DLD1 (cell line): Measurements from ENCODE around the gene FAM107B.

Source experiments
- in situ Hi-C: cut with HindIII; loops from 2 replicates; pipeline ENCODE4 v1.10.0; 2017; ENCODE audit warnings: low sequenced_read_pairs

Gene FAM107B

DNA sequence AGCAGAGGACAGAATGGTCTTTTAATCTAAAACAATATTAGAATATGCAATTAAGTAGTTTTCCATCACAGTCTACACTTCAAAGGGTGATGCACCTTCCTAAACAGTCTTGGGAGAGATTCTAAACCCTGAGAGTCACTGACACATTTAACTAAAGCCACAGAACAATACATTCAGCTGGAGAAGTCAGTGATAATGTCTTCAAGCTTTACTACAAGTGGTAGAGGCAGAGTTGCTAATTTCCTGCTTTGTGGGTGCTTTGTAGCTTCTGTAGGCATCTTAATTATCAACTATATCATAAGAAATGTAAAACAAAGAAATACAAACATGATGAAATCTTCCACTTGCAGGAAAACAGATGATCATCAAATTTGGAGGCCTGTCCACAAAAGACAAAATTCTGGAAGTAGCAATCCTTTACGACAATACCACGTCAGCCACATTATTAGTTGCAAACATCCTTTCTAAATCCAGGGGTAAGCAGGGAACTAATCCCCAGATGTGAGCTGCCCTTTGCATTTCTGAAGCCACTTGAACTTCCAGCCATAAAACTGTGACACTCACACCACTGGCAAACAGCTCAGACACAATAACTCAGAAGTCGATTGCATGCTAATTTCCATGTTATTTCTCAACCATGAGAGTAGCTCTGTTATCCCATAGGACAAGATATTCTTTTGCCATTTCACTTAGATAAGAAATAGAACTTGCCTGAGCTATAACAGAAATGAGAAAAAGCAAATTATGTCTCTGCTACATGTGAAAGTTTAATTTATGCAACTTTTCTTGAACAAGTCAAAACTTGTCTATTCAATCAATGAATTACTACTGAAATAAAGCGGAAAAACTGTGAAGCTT lies 212.2 kb downstream of the FAM107B start:
- in situ Hi-C loops: no loop called here

DNA sequence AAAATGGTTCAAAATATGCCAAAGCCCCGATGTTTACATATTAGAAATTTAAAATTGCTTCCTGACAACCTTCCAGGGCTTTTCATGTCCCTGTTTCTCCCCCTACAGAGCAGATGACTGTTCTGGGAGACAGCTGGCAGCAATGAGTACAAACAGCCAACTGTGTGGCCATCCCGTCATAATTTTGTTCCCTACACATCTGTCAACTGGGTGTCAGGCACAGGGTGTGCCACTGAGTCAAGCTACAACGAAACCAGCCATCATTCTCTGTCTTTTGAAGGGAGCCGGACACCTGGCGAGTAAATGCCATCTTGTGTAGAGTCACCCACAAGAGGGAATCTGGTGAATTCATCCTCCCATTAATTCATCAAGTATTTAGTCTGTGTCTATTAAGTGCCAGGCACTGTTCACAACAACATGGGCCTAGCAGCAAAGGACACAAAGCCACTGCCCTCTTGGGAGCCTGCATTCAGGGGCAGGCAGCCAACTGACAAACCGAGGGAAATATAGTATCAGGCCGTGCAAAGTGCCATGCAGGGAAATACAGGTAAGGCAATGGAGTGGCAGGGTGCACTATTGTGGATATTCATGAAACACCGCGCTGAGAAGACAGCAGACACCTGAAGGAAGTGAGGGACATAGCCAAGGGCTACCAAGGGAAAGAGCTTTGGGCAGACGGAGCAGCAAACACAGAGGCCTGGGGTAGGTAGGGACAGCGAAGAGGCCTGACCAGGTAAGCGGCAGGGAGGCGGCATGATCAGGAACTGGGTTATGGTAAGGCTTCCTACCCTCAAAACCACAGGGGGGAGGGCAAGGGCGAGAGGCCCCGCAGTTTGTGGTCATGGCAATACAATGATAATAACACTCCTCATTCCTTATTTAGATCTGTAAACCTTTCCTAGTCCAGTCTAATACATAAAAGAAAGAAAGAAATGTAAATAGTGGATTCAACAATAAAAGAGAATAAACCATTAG lies 213.6 kb downstream of the FAM107B start:
- in situ Hi-C loops: no loop called here

DNA sequence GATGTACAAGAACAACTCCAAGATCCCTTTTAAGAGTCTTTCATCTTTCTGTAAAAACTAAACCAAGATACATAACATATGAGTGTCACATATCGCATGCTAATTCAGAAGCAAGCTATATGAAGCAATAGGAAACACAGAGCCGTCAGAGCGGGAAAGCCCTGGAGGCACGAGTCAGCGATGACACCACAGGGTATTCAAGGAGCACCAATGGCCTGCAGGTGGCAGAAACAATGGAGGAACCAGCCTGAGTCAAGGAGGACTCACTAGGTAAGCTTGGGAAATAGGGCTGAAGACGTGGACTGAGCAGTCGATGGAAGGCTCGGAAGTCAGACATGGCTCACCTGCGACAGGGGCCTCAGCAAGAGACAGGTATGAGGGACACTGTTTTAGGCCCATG lies 214.4 kb downstream of the FAM107B start:
- in situ Hi-C loops: no loop called here

DNA sequence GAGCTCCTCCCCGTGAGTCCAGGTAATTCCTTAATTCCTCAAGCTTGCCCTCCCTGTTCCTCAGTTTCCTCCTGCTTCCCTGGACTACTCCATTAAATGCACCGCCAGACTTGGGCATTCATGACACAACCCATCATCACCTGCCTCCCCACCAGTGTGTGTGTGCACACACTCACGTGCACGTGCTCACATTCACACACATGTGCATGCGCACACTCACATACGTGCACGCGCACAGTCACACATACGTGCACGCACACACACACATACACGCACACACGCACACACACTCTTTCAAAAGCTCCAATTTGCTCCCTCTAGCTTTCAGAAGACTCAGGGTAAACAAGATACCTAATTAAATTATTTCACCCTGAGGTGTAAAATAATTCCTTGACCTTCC lies 216.7 kb downstream of the FAM107B start:
- in situ Hi-C loops: no loop called here

DNA sequence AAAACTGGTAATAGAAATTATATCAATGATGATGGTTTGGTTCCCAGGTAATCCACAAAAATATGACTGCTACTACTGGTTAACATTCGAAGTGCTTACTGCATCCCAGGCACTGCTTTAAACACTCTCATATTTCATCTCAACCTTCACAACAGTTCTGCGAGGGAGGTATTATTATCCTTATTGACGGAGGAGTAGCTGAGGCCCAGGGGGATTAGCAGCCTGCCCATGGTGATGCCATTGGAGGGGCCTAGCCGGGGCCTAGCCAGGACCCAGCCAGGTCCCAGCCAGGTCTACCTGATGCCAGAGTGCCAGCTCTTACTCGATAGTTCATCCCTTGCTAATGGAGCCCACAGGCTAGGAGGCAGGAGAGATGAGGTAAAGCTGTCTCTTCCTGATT lies 217.1 kb downstream of the FAM107B start:
- in situ Hi-C loops: no loop called here

DNA sequence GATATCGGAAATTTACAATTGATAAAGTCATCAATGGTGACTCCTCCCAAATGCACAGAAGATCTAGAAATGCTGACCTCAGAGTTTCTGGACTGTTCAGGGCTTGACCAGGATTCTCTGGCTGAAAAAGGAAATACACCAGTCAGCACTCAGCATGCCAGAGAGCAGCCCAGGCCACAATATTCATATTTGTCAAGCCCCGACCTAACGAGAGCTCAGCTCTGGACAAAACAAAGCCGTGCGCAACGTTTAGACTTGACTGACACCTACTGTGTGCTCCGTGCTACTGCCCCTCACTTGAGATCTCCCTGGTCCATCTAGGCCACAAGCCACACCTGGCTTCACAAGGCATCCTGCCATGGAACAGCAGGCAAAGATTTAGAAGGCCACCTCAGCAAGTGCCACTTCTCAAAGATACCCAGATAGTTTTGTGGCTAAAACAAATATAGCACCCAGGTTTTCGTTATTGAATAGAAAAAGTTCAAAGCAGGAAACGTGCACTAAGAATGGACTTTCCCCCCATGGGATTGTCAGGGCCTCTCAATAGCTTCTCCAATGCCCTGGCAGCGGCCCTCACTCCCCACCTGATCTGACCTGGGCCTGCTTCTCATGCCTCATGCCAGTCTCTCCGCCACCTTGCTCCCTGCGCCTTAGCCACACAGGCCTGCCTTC lies 218.3 kb downstream of the FAM107B start:
- in situ Hi-C loops: no loop called here

DNA sequence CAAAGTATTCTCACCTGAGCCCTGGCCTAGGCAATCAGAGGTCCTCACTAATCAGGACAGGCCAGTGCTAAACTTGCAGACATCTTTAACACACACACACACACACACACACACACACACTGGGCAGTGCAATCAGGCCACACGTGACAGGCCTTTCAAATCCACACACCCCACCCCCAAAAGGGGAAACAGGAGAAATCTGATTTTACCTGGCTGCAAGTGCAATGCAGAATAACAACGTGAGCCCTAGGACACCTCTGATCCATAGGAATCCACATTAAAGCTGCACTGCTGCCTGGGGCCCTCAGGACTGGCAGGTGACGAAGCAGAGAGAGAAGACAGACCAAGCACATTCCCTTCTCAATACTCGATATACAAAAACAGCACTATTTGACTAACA lies 218.9 kb downstream of the FAM107B start:
- in situ Hi-C loops: no loop called here

DNA sequence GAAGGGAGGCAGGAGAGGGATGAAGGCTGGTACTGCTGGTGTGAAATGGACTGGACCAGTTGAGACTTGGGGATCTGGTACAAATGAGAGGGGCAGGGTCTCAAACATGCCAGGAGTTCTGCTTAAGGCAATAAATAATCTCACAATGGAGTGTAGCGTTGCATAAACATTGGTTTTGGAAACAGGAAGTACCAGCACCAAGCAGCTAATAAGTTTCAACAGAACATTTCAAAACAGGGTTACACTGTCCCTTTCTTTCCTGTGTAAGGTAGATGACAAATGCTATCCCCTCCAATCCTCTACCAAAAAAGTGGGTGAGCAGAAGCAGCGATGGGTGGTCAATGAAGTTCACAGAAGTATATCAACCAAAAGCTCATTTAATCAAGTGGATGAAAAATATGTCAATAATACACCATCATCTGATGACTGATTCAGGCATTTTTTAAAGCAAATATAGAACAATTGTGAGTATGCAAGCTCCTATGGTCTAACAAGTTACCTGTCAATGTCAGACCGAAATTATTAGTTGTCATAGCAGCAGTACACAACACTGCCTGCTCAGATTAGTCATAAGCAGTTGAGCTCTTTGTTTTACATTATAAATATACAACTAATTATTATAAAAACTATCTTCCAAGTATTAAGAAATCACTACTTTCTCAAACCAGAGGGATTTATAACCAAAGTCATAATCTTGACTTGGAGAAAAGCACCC lies 220.0 kb downstream of the FAM107B start:
- in situ Hi-C loops: no loop called here

DNA sequence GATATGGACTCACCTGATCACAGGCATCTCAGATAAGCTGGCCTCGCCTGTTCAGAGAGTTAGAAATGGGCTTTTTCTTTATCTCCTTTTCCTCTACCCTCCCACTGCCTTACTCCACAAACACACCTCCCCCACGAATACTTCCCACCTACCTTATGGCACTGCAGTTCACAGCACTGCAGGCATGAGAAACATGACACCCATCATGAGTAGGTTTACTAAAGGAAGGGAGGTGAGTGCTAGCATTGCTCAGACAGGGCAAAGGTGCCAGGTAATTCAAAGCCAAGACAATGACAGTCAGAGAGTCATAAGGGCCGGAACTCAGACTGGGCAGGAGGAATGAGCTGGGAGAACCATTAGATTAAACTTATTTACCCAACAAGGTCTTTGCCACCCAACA lies 220.6 kb downstream of the FAM107B start:
- in situ Hi-C loops: no loop called here

DNA sequence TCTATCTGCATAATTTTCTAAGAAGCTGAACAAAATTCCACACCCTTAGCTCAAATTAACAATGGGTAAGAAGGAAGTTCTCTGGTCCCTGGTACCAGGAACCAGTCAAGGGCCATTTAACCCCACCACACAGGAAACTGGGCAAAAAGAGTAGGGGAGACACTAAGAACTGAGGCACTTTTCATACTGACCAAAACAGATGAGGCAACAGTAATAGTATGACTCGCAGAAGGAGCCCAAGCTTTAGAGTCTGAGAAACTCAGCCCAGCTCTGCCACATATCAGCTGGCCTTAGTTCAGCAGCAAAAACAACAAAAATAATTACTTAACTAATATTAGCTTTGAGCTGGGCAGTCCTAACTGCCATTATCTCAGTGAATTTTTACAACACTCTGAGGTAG lies 221.2 kb downstream of the FAM107B start:
- in situ Hi-C loops: no loop called here

DNA sequence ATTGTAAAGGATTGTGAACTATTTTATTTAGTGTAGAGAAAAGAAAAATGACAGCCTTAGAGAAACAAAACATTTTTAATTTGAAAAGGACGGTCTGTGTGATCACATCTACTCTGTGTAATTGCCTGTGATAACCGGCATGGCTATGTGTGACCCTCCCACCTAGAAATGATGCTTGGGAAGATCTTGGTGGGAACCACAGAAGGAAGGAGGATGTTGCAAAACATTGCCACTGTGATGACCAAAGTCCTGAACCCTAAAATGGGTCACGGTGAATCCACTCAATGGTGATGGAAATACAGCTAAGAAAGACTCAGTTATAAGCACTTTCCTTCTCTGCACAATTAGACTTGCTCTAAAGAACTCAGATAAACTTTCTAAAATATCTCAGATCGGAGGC lies 222.7 kb downstream of the FAM107B start:
- in situ Hi-C loops: no loop called here

DNA sequence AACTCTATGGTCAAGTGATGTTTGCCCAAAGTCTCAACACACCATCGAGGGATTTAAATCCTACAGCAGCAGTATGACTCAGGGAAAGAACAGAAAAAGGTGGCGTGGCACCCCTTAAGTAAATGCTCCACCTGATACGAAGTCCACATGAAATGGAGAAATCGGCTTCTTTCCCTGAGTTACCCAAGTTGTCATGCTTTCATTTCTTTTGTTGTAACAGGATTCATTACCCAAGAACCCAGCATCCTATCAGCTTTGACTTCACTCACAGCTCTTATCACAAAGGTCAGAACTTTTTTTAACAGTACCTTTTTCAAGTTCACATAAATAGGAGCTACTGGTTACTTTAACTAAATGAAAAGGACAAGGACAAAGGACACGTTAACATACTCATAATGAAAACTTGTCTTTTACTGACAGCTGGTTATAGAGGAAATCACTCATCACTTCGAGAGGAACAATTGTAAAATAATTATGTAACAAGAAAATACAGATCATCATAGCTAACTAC lies 224.2 kb downstream of the FAM107B start:
- in situ Hi-C loops: no loop called here

DNA sequence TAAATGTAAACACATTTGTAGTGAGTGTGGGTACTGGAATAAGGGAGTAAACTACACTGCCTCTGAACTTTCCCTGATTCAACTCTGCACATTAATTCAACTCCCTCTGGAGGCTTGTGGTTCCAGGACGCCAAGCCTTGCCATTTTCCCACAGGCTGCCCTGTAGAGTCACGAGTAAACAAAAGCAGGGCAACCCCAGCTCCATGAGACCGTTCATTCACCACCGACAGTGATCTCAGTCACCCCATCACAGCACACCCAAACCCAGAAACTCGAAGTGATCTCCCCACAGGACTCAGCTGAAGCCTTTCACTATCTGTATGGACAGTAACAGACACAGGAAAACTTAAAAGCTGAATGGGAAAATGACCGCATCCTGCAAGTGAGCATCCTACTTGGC lies 225.2 kb downstream of the FAM107B start:
- in situ Hi-C loops: no loop called here

DNA sequence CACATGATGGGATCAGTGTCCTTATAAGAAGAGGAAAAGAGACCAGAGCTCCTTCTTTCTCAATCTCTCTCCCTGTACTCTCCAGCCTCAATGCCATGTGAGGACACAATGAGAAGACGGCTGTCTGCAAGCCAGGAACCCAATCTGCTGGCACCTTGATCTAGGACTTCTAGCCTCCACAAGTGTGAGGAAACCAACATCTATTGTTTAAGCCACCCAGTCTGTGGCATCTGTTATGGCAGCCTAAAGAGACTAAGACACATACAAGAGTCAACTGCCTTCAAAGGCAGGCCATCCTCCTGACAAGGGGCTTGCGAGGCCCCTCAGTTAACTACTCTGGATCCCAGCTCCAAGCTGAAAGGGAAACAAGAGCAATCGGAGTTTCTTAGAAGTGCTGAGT lies 225.7 kb downstream of the FAM107B start:
- in situ Hi-C loops: no loop called here

DNA sequence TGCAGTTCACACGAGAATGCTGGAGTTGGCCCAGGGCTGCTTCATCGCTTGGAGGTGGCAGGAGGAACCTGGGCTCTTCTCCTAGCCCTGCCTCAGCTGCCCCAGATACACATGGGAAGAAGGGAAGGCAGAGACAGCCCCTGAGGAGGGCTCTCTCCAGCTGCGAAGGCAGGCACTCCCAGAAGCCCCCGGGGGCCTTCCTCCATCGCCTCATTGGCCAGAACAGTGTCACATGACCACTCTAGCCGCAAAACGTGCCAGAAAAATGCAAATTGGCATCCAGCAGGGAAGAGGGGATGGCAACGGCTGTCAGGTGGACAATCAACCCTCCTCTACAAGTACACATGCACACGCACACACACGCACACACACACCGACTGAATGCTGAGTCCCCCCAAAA lies 226.2 kb downstream of the FAM107B start:
- in situ Hi-C loops: no loop called here

DNA sequence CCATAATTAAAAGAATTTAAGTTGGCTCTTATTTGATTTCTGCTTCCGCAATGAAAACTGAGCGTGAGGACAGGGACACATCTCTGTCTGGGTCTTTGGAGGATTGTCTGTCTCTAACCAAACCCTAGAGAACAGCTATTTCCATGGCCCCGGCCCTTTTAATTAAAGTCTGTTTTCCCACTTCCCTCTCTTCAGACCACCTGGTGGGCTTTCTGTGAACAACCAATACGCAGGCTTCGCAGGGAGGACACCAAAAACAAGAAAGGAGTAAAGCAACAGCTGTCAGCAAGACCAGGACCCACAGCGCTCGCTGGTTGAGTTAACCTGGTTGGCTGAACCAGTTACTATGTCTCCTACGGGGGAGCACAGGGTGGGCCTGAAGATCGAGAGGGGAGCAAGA lies 226.9 kb downstream of the FAM107B start:
- in situ Hi-C loops: no loop called here

DNA sequence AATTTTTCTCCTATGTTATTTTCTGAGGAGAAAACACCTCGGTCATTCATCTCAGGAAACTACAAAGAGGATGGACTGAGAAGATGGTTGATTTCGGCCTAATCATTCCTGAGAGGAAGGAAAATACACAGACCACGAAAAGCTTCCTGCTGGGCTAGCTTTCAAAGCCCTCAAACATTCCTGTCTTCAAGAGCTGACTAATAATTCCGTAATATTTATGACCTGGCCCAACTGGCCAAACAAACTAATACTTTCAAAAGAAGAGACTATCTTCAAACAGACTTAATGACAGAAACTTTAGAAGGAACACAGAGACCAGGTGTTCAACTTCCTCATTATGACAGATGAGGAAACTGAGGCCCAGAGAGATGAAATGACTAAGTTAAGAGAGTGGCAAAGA lies 228.9 kb downstream of the FAM107B start:
- in situ Hi-C loops: no loop called here

DNA sequence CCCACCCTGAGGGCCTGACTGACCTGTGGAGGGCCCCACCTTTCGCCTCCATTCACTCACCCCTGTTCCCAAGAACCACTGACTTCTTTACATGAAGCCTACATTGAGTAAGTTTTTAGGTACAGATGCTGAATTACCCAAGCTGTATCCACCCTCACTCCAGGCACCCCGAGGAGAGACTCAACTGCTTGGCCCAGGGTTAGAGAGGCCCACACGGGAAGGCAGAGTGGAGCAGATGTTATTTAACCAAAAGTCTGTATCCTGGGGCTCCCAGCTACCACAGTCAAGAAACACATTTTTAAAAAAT lies 230.8 kb downstream of the FAM107B start:
- in situ Hi-C loops: no loop called here

DNA sequence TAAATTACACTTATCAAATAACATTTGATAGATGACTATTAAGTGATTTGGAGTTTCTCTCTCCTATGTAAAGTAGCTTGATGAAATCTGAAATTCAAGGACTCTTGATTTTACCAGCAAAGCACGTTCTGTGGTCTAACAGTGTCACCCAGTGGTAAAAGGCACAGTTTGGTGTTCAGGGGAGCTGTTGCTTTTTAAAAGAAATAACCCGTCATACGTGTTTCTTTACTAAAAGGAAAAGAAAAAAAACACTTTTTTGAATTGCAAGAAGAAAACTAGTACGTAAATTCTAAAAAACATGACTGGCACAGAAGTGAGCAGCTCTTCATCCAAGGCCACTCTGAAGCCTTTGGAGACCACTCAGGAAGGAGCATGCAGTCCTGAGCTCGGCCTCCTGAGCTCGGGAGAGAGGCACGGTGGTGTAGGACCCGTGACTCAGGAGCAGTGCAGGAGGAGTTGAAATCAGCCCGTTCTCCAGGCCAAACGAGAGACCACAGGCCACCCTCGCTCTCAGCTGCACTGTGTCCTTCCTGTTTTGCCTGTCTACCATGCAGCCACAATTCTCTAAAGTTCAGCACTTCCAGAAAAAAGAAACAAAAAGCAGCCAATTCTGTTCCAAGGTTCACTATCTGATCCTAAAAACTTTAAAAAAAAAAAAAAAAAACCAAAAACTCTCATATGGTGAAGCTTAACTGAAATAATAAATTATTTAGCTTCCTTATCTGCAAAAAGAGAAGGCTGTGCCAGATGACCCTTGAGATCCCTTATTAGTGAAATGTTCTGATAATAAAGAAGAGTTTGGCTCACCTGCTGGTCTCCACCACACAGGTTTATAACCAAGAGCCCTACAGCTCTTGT lies 231.4 kb downstream of the FAM107B start:
- in situ Hi-C loops: no loop called here

DNA sequence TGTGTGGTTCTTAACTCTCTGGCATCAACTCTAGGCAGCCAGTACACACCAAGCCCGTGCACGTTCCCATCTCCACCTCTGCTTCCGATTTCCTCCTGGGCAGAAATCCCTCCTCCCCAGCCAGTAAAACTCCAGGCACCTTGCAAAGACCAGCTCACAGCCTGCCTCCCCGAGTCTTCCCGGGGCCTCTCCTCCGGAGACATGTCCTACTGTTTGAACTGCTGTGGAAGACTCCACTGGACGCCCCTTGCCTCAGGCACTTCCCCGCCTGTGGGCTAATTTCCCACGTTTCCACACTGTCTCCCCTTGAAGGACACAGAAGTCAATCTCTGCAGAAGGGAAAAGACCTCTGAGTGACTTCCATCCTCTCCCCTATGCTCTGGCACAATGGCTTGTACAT lies 233.3 kb downstream of the FAM107B start:
- in situ Hi-C loops: no loop called here
